ENCODE results near the gene GAL. TPM values are rescaled to one million over a fixed set of nuclear protein-coding genes. Genes with fewer than 3 reads are reported as not detected.

GAL gene
- total RNA-seq, 2 donors from 2014 or later, result 98.9 to 166 TPM

GRCh38 chr11:68692871-68693483 is 8.6 kb downstream of the GAL start:
- WGBS, 2 experiments (ENCODE audit: insufficient coverage in 1 of 2, insufficient read length in 1 of 2), result 92 to 96% methylated on average over 9 to 15 of the region's 15 CpGs
- Histone ChIP-seq H3K9me3 (ENCODE audit: control insufficient read depth, low read length) (peaks cover 6% of the 10 kb centered on the region), H3K27ac (ENCODE audit: low read depth, low read length) (no peak overlapping the region), H3K4me3 (ENCODE audit: low read length) (no peak overlapping the region), H3K27me3 (ENCODE audit: control insufficient read depth, insufficient read depth, low read length, poor library complexity, severe bottlenecking) (no peaks in the 10 kb centered on the region), H3K36me3 (ENCODE audit: control insufficient read depth, insufficient read depth, low read length) (peaks cover 29% of the 10 kb centered on the region), H3K4me1 (ENCODE audit: control insufficient read depth, insufficient read depth, low read length) (no peaks in the 10 kb centered on the region), H3K9ac (ENCODE audit: extremely low read depth, low read length, poor library complexity, severe bottlenecking) (no peak overlapping the region)
- DNase-seq, result peak; percentile 57
- TF ChIP-seq CTCF (conservative IDR thresholded peaks at IDR 0.05), result no peak
- Mint-ChIP-seq H3K4me3 (no peak overlapping the region), H3K36me3 (ENCODE audit: low read depth) (peaks cover 12% of the 10 kb centered on the region), H3K9me3 (peaks cover 11% of the 10 kb centered on the region), H3K4me1 (peaks cover 28% of the 10 kb centered on the region), H3K27ac (peak overlapping the region; percentile 65), H3K27me3 (ENCODE audit: insufficient read depth) (no peaks in the 10 kb centered on the region)

- H3K27ac Mint-ChIP-seq, result no peak overlapping the region
- Histone ChIP-seq H3K4me1 (ENCODE audit: control insufficient read depth, insufficient read depth, low read length) (no peaks in the 10 kb centered on the region), H3K9me3 (ENCODE audit: control insufficient read depth, low read length) (peaks cover 8% of the 10 kb centered on the region), H3K27me3 (ENCODE audit: control insufficient read depth, insufficient read depth, low read length, poor library complexity, severe bottlenecking) (no peaks in the 10 kb centered on the region), H3K27ac (ENCODE audit: low read depth, low read length) (no peak overlapping the region), H3K4me3 (ENCODE audit: low read length) (no peak overlapping the region), H3K9ac (ENCODE audit: extremely low read depth, low read length, poor library complexity, severe bottlenecking) (no peak overlapping the region), H3K36me3 (ENCODE audit: control insufficient read depth, insufficient read depth, low read length) (peaks cover 24% of the 10 kb centered on the region)
- peaks cover 15% of the 10 kb centered on the region for H3K9me3 Mint-ChIP-seq
- 95 to 100% methylated on average over 8 to 10 of the region's 10 CpGs for WGBS, 2 experiments (ENCODE audit: insufficient coverage in 1 of 2, insufficient read length in 1 of 2)
- peaks cover 10% of the 10 kb centered on the region for H3K36me3 Mint-ChIP-seq (ENCODE audit: low read depth)
- H3K4me1 Mint-ChIP-seq, result peaks cover 27% of the 10 kb centered on the region
- TF ChIP-seq CTCF (conservative IDR thresholded peaks at IDR 0.05), result no peak
- no peaks in the 10 kb centered on the region for H3K27me3 Mint-ChIP-seq (ENCODE audit: insufficient read depth)
- no peak overlapping the region for H3K4me3 Mint-ChIP-seq
- DNase-seq, result no peak
Observed at GRCh38 chr11:68693484-68693882, 9.1 kb downstream of the GAL start.

GRCh38 chr11:68694431-68695297 is 10.3 kb downstream of the GAL start:
- H3K27me3 Mint-ChIP-seq (ENCODE audit: insufficient read depth), result no peaks in the 10 kb centered on the region
- Histone ChIP-seq H3K36me3 (ENCODE audit: control insufficient read depth, insufficient read depth, low read length) (peaks cover 12% of the 10 kb centered on the region), H3K4me1 (ENCODE audit: control insufficient read depth, insufficient read depth, low read length) (no peaks in the 10 kb centered on the region), H3K27me3 (ENCODE audit: control insufficient read depth, insufficient read depth, low read length, poor library complexity, severe bottlenecking) (no peaks in the 10 kb centered on the region), H3K27ac (ENCODE audit: low read depth, low read length) (no peak overlapping the region), H3K9ac (ENCODE audit: extremely low read depth, low read length, poor library complexity, severe bottlenecking) (no peak overlapping the region), H3K9me3 (ENCODE audit: control insufficient read depth, low read length) (peaks cover 13% of the 10 kb centered on the region), H3K4me3 (ENCODE audit: low read length) (no peak overlapping the region)
- peaks cover 8% of the 10 kb centered on the region for H3K36me3 Mint-ChIP-seq (ENCODE audit: low read depth)
- peaks cover 23% of the 10 kb centered on the region for H3K9me3 Mint-ChIP-seq
- TF ChIP-seq CTCF (conservative IDR thresholded peaks at IDR 0.05), result no peak
- 84 to 88% methylated on average over 4 to 5 of the region's 5 CpGs for WGBS, 2 experiments (ENCODE audit: insufficient coverage in 1 of 2, insufficient read length in 1 of 2)
- peak overlapping the region; percentile 55 for H3K27ac Mint-ChIP-seq
- DNase-seq, result peak; percentile 74
- H3K4me1 Mint-ChIP-seq, result peaks cover 18% of the 10 kb centered on the region
- no peak overlapping the region for H3K4me3 Mint-ChIP-seq

Data from endodermal cell (in vitro differentiated cells).